Nasal cavity respiratory epithelium epithelial cell of viscerocranial mucosa (primary cell): ENCODE measurements around the gene C1orf232. TPM values are rescaled to one million over a fixed set of nuclear protein-coding genes. Genes with fewer than 3 reads are reported as not detected.

ENCODE experiments used
- total RNA-seq: library from RNA; depleted of rRNA; stranded (reverse); fragments of >200 nt; gene quantifications from 2 replicates; pipeline ENCODE4 v1.2.3, GENCODE V29; 2014

C1orf232 gene
- total RNA-seq, result not detected in 2 replicates

DNA sequence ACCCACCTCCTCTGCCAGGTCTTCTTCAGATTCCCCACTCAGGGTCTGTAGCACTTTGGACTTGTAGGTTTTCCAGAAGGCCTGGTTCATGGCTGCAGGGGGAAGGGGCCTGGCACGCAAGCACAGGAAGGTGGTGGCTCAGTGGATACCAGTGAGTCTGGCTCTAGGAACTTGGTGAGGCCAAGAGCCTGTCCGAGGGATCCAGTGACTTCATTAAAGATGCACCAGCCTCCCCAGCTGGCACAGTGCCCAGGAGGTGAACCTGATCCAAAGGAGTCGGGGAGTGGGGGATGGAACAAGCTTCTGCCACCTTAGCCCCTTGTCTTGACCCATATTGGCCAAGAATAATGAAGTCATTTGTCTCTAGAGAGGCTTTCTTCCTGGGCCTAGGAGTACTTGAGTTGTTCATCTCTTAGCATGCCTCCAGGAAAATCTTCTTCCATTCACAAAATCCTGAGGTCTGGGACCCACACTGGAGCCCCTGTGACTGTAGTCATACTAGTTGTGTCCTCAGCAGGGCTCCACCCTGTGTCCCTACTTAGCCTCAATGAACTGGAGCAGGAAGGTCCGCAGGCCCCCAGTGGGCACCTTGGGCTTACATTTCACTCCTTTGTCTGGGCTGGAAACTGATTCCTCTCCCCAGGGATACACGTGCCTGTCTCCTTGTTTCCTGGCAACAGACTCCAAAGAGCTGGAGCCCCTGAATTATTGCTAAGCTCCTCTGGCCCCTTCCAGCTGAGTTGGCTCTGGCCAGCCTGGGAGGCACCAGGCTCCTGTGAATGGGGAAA lies at the start of gene C1orf232:
C1orf232 (minus strand) TSS at position 554 of the 788 bp plus-strand sequence; CDS start at position 90, 464 bp downstream.

DNA sequence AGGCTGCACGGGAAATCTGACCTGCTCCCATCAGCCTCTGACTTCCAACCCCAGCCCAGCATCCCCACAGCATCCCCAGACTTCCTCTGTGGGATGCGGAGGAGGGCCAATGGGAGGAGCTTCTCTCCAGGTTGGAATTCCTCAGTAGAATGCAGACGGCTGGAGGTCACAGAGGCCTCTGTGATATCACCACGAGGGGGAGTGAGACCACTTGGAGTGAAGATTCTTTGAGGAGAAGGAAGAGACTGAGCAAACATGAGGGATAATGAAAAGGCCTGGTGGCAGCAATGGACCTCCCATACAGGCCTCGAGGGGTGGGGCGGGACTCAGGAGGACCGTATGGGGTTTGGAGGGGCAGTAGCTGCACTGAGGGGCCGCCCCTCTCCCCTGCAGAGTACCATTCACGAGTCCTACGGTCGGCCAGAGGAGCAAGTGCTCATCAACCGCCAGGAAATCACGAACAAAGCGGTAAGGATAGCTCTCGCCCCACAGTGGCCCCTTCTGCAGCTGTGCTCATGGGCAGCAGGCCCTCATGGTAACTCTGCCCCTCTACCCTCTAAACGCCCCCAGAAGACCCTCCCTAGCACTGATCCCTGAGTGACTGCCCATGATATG lies 21.7 kb upstream of the C1orf232 start, which contains the start of gene CATSPER4:
CATSPER4 (plus strand) TSS at position 230 of the 615 bp plus-strand sequence; CDS start at position 256, 26 bp downstream.

DNA sequence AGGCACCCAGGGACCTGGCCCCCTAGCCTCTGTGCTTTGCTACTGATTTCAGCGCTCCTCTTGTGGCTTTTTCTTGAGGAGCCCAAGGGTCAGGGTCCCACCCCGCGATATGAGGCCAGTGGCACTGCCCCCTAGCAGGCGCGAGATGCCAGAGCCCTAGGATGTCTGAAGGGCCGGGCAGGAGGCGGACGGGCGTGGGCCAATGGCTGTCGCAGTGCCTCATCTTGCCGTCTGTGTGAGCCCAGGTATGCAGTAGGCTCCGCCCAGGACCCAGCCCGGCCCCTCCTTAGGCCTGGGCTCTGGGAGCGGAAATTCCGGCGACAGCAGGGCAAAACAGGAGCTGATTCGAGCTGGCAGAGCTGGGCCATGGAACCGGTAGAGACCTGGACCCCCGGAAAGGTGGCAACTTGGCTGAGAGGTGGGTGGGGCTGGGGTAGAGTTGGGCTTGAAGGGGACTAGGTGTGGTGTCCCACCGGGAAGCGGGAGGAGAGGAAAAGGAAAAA lies 8.5 kb upstream of the C1orf232 start, which contains the start of gene CNKSR1:
CNKSR1 (plus strand) TSS at position 310 of the 503 bp plus-strand sequence; CDS start at position 367, 57 bp downstream.

DNA sequence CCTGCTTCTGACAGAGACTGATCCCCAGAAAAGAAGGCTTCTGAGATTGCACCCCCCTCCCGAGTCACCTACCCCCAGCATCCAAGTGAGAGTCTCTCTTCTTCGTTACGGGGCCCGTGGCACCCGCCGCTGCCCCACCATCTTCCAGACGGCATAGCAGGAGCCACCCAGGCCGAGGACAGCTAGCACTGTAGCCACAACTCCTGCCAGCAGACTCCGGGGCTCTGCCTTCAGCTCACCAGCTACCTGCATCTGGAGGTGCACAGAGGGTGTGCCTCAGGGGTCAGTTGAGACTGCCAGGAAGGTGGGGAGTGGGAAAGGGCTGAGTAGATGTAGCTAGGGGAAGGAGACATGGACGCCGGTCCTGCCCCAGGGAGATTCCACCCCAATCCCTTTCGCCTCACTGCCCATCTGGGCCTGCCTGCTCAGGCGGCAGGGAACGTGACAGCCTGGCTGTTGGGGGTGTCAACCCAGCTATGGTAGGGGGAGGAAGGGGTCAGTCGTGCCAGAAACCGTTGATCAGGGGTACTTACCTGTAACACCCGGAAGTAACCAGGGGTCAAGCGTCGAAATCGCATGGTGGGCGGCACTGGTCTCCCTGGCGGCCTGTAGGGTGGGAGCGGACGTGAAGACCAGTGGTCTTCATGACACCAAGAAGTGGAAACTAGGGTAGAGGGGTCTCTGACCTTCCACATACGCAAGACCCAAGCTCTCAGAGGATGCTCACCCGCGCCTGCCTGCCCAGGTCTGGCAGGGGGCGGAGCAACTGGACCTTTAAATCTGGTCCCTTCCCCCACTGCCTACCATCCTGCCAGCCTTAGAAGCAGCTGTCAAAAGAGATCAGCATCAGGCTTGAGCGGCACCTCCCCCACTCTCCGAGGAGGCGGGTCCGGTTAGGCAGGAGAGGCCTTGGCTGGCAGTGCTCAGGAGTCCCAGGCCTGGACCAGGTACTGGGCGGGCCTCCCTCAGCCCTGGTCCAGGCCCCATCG lies 2.6 kb upstream of the C1orf232 start, which contains the start of gene ZNF593OS:
ZNF593OS (minus strand) TSS at position 749 of the 989 bp plus-strand sequence; CDS start at position 578, 171 bp downstream.

DNA sequence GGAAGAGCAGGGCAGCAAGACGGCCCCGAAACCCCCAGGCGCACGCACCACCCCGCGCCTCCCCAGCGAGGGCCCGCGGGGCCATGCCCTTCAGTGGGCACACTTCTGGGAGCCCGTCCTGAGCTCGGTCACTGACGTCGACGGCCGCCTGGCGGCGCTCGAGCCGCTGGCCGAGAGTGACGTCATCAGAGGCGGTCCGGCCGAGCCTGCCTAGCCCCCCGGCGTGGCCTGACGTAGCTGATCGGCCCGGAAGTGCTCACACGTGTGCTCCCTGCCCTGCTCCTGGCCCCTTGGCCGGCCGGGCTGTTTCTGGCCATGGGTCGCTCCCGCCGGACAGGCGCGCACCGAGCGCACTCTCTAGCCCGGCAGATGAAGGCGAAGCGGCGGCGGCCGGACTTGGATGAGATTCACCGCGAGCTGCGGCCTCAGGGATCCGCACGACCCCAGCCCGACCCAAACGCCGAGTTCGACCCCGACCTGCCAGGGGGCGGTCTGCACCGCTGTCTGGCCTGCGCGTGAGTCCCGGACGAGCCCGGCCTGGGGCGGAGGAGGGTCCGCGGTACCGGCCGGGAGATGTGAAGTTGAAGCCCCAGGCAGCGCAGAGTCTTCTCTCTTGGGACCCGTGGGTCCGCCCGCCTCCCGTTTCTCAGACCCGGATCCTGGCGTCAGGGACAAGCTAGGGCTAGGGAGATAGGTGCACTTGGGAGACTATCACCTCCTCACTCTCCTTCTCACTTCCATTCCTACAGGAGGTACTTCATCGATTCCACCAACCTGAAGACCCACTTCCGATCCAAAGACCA lies 1.1 kb upstream of the C1orf232 start, which contains the start of gene ZNF593:
ZNF593 (plus strand) TSS at position 240 of the 803 bp plus-strand sequence; CDS start at position 316, 76 bp downstream.

DNA sequence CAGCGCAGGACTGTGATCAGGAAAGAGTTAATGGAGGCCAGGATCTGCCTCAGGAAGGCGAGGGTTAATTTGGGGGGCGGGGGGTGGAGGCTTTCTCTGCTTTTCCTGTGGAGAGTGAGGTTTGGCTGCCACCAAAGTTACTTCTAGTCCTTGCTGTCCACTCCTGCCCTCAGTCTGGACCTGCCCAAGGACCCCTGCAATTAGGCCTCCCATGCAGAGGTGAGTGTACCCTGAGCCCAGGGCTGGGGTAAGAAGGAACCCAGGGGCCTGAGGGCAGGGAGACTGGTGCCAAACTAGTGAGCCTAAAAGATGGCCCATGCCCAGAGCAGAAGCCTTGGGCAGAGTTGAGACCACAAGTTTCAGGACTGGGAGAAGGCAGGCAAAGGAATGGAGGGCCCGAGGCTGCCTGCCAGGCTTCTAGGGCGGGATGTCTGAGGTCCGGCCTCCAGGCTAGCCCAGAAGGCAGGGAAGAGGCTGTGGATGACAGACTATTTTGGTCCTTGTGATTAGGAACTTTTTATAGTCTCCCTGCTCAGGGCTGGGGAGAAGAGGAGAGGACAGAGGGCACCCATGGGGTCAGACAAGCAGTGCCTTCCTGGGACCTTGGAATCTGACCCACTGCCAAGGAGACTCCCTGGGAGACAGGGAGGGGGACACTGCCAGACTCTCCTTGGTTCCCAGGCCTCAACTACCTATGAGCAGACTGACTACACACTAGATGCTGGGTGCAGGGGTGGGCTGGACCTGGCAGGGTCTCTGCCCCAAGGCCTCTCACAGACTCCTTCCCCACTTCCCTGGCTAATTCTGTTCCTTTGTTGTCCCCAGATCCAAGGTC lies 9.6 kb downstream of the C1orf232 start, which contains the start of gene FAM110D:
FAM110D (plus strand) TSS at position 172 of the 835 bp plus-strand sequence. CDS start 2,213 bp downstream, outside the sequence.

Other genes with a start within 250 kb of the C1orf232 start
- gene PAFAH2, start 170.9 kb downstream of the C1orf232 start, total RNA-seq, result 16.4 and 29.3 TPM in 2 replicates
- gene EXTL1, start 147.2 kb downstream of the C1orf232 start, total RNA-seq, result under 0.01 TPM in 1 of 2 replicates, not detected in the other
- under 0.01 and 0.07 TPM in 2 replicates for gene SLC30A2, start 122.8 kb downstream of the C1orf232 start, total RNA-seq
- 0.07 and 0.68 TPM in 2 replicates for gene TRIM63, start 101.3 kb downstream of the C1orf232 start, total RNA-seq
- gene PDIK1L, start 57.1 kb downstream of the C1orf232 start, total RNA-seq, result 9.0 and 9.2 TPM in 2 replicates
- gene FAM110D, start 9.9 kb downstream of the C1orf232 start, total RNA-seq, result not detected in 2 replicates
- 31.9 and 105 TPM in 2 replicates for gene ZNF593, start 945 bp upstream of the C1orf232 start, total RNA-seq
- gene ZNF593OS, start 2.9 kb upstream of the C1orf232 start, total RNA-seq, result not detected in 2 replicates
- 12.3 and 19.6 TPM in 2 replicates for gene CNKSR1, start 8.5 kb upstream of the C1orf232 start, total RNA-seq
- not detected in 2 replicates for gene CATSPER4, start 21.6 kb upstream of the C1orf232 start, total RNA-seq
- gene CEP85, start 65.2 kb upstream of the C1orf232 start, total RNA-seq, result 14.0 and 16.4 TPM in 2 replicates
- gene SH3BGRL3, start 111.1 kb upstream of the C1orf232 start, total RNA-seq, result 26.0 and 26.5 TPM in 2 replicates
- gene UBXN11, start 137.7 kb upstream of the C1orf232 start, total RNA-seq, result 2.1 and 3.7 TPM in 2 replicates
- not detected in 2 replicates for gene CD52, start 149.0 kb upstream of the C1orf232 start, total RNA-seq
- 52.6 and 55.7 TPM in 2 replicates for gene CRYBG2, start 185.2 kb upstream of the C1orf232 start, total RNA-seq
- gene ZNF683, start 203.8 kb upstream of the C1orf232 start, total RNA-seq, result not detected in 2 replicates
- gene LIN28A, start 241.9 kb upstream of the C1orf232 start, total RNA-seq, result not detected in 2 replicates